A673 (cell line): ENCODE data around the gene MIOS. TPM values are rescaled to one million over a fixed set of nuclear protein-coding genes. Genes with fewer than 3 reads are reported as not detected.

ENCODE experiments used
- BruUV-seq: library from RNA; stranded (reverse); fragments of 400-500 nt; replicated peaks from 2 replicates; lab custom pipeline; 2021; lab: Mats Ljungman, UMichigan
- CTCF ChIA-PET: fragments of 300-600 bp; sonication (Branson Sonifier 250); formaldehyde crosslinking; loops from one replicate; lab custom pipeline; 2022; ENCODE audit warnings: antibody characterized with exemption; lab: Charles Lee
- POLR2A ChIA-PET: fragments of 300-600 bp; sonication (Branson Sonifier 250); formaldehyde crosslinking; loops from one replicate; lab custom pipeline; 2022; ENCODE audit warnings: antibody characterized with exemption; ENCODE audit not compliant: low non-redundant PET; lab: Charles Lee
- DNase-seq: peaks from one replicate; pipeline ENCODE4 v3.0.0-alpha.2; 2015; ENCODE audit warnings: low spot score
- H3K27ac ChIP-seq: fragments of 200-600 bp; sonication (generic); 2 replicates; pipeline ENCODE4 v1.5.1; 2016; ENCODE audit warnings: mixed run types, low read depth, mild to moderate bottlenecking, mixed read lengths, antibody characterized with exemption, low read length; ENCODE audit not compliant: poor library complexity, severe bottlenecking
- H3K27me3 ChIP-seq: fragments of 200-600 bp; sonication (generic); replicated peaks from 2 replicates; pipeline ENCODE4 v1.6.1; 2017; ENCODE audit warnings: mixed run types, low read depth, mild to moderate bottlenecking, mixed read lengths, antibody characterized with exemption, low read length; ENCODE audit not compliant: insufficient read depth, poor library complexity
- H3K36me3 ChIP-seq: fragments of 200-600 bp; sonication (generic); 2 replicates; pipeline ENCODE4 v1.6.1; 2016; ENCODE audit warnings: mixed run types, mild to moderate bottlenecking, mixed read lengths, antibody characterized with exemption, low read length; ENCODE audit not compliant: insufficient read depth, poor library complexity, severe bottlenecking
- H3K4me1 ChIP-seq: fragments of 200-600 bp; sonication (generic); 2 replicates; pipeline ENCODE4 v1.6.1; 2017; ENCODE audit warnings: mixed run types, mild to moderate bottlenecking, mixed read lengths, antibody characterized with exemption, low read length; ENCODE audit not compliant: insufficient read depth, poor library complexity, severe bottlenecking
- H3K4me3 ChIP-seq: fragments of 200-600 bp; sonication (generic); 2 replicates; pipeline ENCODE4 v1.5.1; 2016; ENCODE audit warnings: low read depth, mixed run types, mild to moderate bottlenecking, mixed read lengths, low read length; ENCODE audit not compliant: poor library complexity, severe bottlenecking
- H3K9me3 ChIP-seq: fragments of 200-600 bp; sonication (generic); 2 replicates; pipeline ENCODE4 v1.6.1; 2016; ENCODE audit warnings: mixed run types, low read depth, mild to moderate bottlenecking, mixed read lengths, antibody characterized with exemption, low read length; ENCODE audit not compliant: poor library complexity, severe bottlenecking
- EZH2 ChIP-seq: fragments of 200-600 bp; sonication (generic); IDR thresholded peaks from 2 replicates; pipeline ENCODE4 v1.6.1; 2017; ENCODE audit warnings: borderline replicate concordance, low read depth, mild to moderate bottlenecking, mixed read lengths, antibody characterized with exemption, low read length; ENCODE audit not compliant: poor library complexity, severe bottlenecking
- intact Hi-C: fragments of 100-400 bp; cut with micrococcal nuclease; formaldehyde crosslinking; loops from one replicate; pipeline ENCODE4 v1.10.0; 2022; ENCODE audit not compliant: unreplicated experiment
- total RNA-seq: library from RNA; stranded (reverse); gene quantifications from 2 replicates; pipeline ENCODE4 v1.2.3, GENCODE V29; 2021
- TF ChIP-seq, protein P1 (sequence below): fragments of 300-800, 200-600 bp; sonication (generic); conservative IDR thresholded peaks from 2 replicates; pipeline ENCODE4 v1.5.1; 2017; ENCODE audit warnings: low read depth, mild to moderate bottlenecking, antibody characterized with exemption, low read length, moderate library complexity, mixed read lengths

Gene MIOS
- total RNA-seq, 1 experiment from 2014 or later, result 19.2 TPM

DNA sequence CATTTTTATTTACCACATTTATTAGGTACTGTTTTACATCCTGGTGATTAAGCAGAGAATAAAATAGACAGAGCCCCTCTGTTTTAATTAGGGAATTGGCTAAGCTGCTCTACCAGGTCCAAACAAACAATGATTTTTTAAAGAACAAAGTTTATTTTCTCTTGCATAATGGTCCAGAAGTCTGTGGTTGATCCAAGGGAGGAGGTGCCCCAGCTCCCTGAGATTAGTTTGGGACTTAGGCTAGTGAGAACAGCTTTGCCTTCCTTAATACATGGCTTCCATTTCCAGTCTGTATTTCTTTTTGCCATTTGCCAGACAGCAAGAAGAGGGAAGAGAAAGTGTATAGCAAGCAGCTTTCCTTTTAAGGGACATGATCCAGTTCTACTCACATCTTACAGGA is 2.9 kb upstream of the MIOS start:
- Histone ChIP-seq H3K36me3 (no peaks in the 10 kb centered on the region), H3K4me3 (no peak overlapping the region), H3K4me1 (peaks cover 20% of the 10 kb centered on the region), H3K27ac (no peak overlapping the region), H3K9me3 (peaks cover 5% of the 10 kb centered on the region), H3K27me3 (no peaks in the 10 kb centered on the region)
- intact Hi-C loops, result no loop called here
- no TSS peak for BruUV-seq
- ChIA-PET POLR2A (no interaction called here), CTCF (no interaction called here)
- no peak for DNase-seq
- TF ChIP-seq, protein P1, sequence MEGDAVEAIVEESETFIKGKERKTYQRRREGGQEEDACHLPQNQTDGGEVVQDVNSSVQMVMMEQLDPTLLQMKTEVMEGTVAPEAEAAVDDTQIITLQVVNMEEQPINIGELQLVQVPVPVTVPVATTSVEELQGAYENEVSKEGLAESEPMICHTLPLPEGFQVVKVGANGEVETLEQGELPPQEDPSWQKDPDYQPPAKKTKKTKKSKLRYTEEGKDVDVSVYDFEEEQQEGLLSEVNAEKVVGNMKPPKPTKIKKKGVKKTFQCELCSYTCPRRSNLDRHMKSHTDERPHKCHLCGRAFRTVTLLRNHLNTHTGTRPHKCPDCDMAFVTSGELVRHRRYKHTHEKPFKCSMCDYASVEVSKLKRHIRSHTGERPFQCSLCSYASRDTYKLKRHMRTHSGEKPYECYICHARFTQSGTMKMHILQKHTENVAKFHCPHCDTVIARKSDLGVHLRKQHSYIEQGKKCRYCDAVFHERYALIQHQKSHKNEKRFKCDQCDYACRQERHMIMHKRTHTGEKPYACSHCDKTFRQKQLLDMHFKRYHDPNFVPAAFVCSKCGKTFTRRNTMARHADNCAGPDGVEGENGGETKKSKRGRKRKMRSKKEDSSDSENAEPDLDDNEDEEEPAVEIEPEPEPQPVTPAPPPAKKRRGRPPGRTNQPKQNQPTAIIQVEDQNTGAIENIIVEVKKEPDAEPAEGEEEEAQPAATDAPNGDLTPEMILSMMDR, result no peak
- no peak for TF ChIP-seq EZH2

DNA sequence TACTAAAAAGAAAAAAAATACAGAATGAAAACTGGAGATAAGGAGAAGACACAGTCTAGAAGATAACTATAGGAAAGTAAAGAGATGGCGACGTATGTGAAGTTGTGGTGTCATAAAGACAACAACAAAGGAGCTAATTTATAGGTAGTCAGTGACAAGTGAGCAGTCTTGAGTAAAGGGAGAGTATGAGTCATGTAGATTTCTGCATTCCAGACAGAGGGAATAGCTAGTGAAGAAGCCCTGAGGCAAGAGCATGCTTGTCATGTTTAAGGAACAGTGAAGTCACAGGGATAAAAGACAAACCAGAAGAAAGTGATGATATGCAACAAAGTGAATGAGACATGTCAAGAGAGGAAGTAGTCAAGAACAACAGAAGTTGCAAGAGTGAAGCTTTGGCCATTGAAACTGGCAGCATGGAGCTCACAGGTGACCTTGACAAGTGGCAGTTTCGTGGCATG is 2.3 kb upstream of the MIOS start:
- POLR2A ChIA-PET, result no interaction called here
- CTCF ChIA-PET, result no interaction called here
- DNase-seq, result peak; percentile 49

GRCh38 chr7:7565018-7565680 is 1.5 kb upstream of the MIOS start:
- H3K36me3 ChIP-seq, result no peaks in the 10 kb centered on the region
- no peak overlapping the region for H3K27ac ChIP-seq
- no peak for TF ChIP-seq EZH2
- TF ChIP-seq, protein P1, result no peak
- no peaks in the 10 kb centered on the region for H3K27me3 ChIP-seq
- intact Hi-C loops, result no loop called here
- DNase-seq, result no peak
- ChIA-PET CTCF (no interaction called here), POLR2A (no interaction called here)
- no peak overlapping the region for H3K4me3 ChIP-seq
- H3K9me3 ChIP-seq, result no peaks in the 10 kb centered on the region
- H3K4me1 ChIP-seq, result peaks cover 26% of the 10 kb centered on the region
- no TSS peak for BruUV-seq

More for the DNA sequence above, 2.3 kb upstream of the MIOS start:
- Histone ChIP-seq H3K27ac (no peak overlapping the region), H3K27me3 (no peaks in the 10 kb centered on the region), H3K4me3 (no peak overlapping the region), H3K9me3 (peaks cover 5% of the 10 kb centered on the region), H3K36me3 (no peaks in the 10 kb centered on the region), H3K4me1 (peaks cover 25% of the 10 kb centered on the region)
- TF ChIP-seq, protein P1, result no peak
- TF ChIP-seq EZH2, result no peak
- intact Hi-C loops, result no loop called here
- no TSS peak for BruUV-seq
